Coronary artery (tissue), 2 donors: Measurements from ENCODE around the gene NUP210L.

Source experiments
- DNase-seq: peaks from one replicate; pipeline ENCODE4 v3.0.0-alpha.2; 2017; ENCODE audit warnings: low spot score
- H3K27ac ChIP-seq, 2 donors: fragments of 200-600 bp; sonication (generic); one replicate each; pipeline ENCODE4 v1.5.1; 2016 to 2019
- H3K4me3 ChIP-seq: fragments of 200-600 bp; sonication (generic); 2 replicates; pipeline ENCODE4 v1.5.1; 2016; ENCODE audit warnings: mild to moderate bottlenecking, moderate library complexity
- CTCF ChIP-seq: fragments of 200-600 bp; sonication (generic); IDR thresholded peaks from one replicate; pipeline ENCODE4 v1.5.1; 2019; ENCODE audit warnings: antibody characterized with exemption

NUP210L gene

GRCh38 chr1:153963030-153963849, 191.6 kb downstream of the NUP210L start, which contains the start of gene SLC39A1:
Gene SLC39A1 (minus strand): TSS chr1:153963537. CDS start chr1:153962715, 822 bp downstream.
- peak; percentile 99 for DNase-seq
- TF ChIP-seq CTCF = no peak
- H3K4me3 ChIP-seq = peak within 1 kb of the TSS; percentile 77
- H3K27ac ChIP-seq = peak within 1 kb of the TSS; percentile 93 to 99

DNA sequence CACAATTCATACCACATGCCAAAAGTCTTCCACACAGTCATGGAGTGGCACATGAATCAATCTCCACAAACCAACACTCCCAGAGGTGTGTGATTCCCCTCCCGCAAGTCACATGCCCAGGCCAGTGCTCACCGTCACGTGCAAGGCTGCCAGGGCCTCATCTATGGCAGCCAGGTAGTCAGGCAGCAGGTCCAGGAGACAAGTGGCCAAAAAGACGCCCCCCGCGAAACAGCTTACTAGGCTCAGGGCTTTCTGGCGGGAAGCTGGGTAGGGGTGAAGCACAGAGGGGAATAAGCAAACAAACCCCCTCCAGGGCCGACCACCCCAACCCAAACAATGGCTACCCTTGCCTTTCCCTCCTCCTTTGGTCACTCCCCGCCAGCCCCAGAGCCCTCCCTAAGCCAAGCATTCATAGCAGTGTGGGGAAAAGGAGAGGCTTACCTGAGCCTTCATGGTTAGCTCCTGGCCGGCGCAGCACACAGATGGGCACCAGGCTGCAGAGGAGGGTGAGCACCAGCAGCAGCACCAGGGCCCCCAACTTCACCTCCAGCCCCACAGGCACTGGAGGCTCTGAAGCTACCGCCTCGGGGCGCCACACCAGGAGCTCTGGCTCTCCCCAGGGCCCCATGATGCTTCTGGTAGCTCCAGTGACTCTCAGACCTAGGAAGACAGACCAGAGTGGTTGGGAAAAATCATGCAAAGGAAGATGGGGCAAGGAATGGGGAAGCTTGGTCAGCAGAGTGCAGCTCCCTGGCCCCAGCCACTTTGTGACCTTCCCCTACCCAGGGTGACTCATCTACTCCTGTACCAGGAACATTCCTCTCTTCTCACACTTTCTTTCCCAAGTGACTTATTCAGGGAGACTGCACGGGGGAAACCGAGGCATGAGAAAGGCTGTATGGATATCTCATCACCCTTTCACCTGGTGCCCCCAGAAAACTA, 192.5 kb downstream of the NUP210L start:
- peak overlapping the region; percentile 77 for H3K4me3 ChIP-seq

DNA sequence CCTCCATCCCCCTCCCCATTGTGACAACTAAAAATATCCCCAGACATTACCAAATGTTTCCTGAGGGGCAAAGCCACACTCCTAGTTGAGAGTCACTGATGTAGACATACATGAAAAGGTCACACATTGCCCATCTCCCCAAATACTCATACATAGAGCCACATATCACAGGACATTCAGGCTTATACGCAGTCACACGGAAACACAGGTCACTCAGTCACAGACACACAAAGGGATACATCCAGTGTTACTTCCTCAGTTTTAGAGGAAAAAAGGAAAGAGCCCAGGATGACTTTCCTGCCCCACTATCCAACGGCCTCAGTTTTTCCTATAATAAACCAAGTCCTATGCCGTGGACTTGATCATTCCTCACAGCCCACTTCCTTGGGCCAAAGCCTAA, 193.5 kb downstream of the NUP210L start:
- Histone ChIP-seq H3K4me3 (no peak overlapping the region), H3K27ac (peak overlapping the region; percentile 93 to 99)
- no peak for DNase-seq
- no peak for TF ChIP-seq CTCF

More for the DNA sequence above, 192.5 kb downstream of the NUP210L start:
- TF ChIP-seq CTCF = no peak
- DNase-seq = no peak
- peak overlapping the region; percentile 93 to 99 for H3K27ac ChIP-seq

DNA sequence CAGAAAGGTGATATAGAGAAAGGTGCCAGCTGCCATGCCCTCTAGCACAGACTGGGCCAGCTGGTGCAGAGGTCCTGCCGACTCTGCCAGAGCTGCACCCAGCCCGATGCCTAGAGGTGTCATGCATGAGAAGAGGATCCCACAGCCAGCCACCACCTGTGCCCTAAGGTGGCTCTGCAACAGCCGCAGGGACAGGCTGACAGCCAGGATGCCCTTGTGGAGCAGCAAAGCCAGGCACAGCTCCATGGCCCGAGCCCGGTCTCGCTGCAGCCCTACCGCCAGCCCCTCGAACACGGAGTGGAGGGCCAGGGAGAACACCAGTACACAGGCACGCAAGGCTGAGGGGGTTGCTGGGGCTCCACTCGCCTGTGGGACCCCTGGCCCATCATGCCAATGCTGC, 194.7 kb downstream of the NUP210L start:
- Histone ChIP-seq H3K27ac (peak overlapping the region in 1 of 2 donors; percentile 5), H3K4me3 (no peak overlapping the region)
- no peak for TF ChIP-seq CTCF
- DNase-seq = no peak

GRCh38 chr1:153959454-153959853, 195.4 kb downstream of the NUP210L start:
- no peak for DNase-seq
- TF ChIP-seq CTCF = no peak
- H3K4me3 ChIP-seq = no peak overlapping the region
- peak overlapping the region; percentile 79 to 96 for H3K27ac ChIP-seq

- TF ChIP-seq CTCF = no peak
- DNase-seq = no peak
- H3K27ac ChIP-seq = peak overlapping the region; percentile 79 to 96
- H3K4me3 ChIP-seq = peak overlapping the region; percentile 91
Measured at GRCh38 chr1:153958961-153959260, 196.0 kb downstream of the NUP210L start.
